Measurements from ENCODE around the gene DUSP10. TPM values are rescaled to one million over a fixed set of nuclear protein-coding genes. Genes with fewer than 3 reads are reported as not detected.

The DUSP10 gene
- polyA plus RNA-seq, 1 donor from 2014 or later, result 8.6 TPM

DNA sequence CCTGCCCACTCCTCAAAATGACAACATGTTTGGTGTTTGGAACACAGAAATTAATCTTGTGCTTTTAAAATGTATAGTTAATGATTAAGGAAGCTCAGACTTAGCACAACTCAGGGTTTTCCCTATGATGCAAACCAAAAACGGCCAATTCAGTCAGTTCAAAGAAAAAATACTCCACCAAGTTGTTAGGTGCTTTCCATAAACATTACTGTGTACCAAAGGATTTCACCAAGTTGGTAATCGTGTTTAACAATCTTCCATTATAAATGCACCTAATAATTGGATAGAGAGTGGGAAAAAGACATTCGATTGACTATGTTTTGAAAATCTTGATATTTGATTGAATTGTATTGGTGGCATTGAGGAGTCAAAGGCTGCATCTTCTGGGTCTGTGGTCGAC, 33.3 kb upstream of the DUSP10 start:
- Mint-ChIP-seq H3K4me3 (no peak overlapping the region), H3K36me3 (no peaks in the 10 kb centered on the region), H3K27me3 (no peaks in the 10 kb centered on the region), H3K4me1 (peaks cover 27 to 35% (median 33%) of the 10 kb centered on the region in 3 donors), H3K9me3 (no peaks in the 10 kb centered on the region), H3K27ac (no peak overlapping the region)

DNA sequence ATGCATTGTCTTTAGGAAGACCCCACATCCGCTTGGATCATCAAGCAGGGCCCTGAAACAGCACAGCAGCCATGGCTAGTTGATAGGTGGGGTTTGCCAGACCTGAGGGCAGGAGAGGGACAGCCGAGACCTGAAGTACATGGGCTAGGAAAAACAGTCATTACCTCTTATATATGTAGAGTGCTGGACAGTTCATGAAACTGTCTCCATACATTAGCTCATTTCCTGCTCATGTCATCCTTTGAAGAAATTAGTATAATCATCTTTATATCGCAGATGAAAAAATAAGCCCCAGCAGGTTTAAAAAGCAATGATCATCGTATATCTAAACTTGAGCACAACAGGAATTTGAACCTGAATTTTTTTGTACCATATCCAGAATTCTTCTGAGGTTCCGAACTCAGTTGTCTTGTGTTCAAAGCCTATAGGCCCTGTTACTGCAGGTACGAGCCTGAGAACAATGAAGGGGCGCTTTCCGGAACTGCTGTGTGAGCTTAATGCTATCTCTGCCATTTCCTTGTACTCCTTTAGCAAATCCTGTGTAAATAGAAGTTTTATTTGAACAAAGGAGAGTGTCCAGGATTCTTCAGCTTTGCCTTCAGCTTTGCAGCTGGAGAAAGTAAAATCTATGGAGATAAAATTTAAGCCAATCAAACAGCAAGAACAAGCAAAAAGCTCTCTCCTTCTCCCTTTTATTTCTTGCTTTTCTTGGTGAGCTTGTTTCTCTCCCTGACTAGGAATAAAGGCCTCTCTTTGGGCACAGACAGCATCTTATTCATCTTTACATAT, 32.4 kb upstream of the DUSP10 start:
- H3K27me3 Mint-ChIP-seq, result no peaks in the 10 kb centered on the region
- peaks cover 26 to 29% (median 27%) of the 10 kb centered on the region in 3 donors for H3K4me1 Mint-ChIP-seq
- no peaks in the 10 kb centered on the region for H3K36me3 Mint-ChIP-seq
- no peak overlapping the region for H3K27ac Mint-ChIP-seq
- H3K9me3 Mint-ChIP-seq, result no peaks in the 10 kb centered on the region
- peak overlapping the region in 1 of 4 donors; percentile 38 for H3K4me3 Mint-ChIP-seq

DNA sequence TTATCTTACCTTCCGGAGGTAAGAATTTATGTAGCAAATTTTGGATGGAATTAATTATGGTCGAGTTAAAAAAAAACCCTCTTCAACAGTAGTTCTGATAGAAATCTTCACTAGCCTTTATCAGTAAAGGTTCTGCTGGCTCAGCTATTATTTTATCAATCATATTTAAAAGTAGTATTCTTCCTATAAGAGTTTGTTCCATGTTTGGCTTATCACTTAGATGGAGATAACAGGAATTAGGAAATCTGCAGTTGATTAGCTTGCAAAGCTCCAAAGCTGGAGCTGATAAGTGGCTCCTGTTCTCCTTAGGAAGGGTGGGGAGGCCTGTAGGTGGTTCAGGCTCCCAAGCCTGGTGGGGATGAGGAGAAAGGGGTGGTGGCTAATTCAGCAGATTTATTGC, 31.5 kb upstream of the DUSP10 start:
- Mint-ChIP-seq H3K4me1 (peaks cover 18 to 20% (median 18%) of the 10 kb centered on the region in 3 donors), H3K27ac (no peak overlapping the region), H3K27me3 (no peaks in the 10 kb centered on the region), H3K36me3 (no peaks in the 10 kb centered on the region), H3K9me3 (no peaks in the 10 kb centered on the region), H3K4me3 (no peak overlapping the region)

DNA sequence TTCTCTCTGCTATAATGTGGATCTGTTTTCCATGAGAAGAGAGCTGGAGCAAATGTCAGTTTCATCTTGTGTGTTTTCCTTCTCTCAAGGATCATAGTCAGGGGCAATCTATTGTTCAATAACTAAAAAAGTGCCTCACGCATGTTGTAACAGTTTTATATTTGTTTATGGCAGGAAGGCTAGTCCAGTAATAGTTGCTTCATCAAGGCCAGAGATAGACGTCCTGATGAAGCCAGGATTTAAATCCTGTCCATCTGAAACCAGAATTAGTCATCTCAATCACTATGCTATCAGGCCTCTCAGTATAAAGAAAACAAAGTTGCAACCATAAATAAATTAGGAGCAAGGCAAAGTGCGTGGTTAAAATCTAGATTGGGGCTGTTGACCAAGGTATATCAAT, 30.2 kb upstream of the DUSP10 start:
- no peaks in the 10 kb centered on the region for H3K9me3 Mint-ChIP-seq
- peaks cover 5 to 11% (median 9%) of the 10 kb centered on the region in 3 donors for H3K4me1 Mint-ChIP-seq
- H3K4me3 Mint-ChIP-seq, result no peak overlapping the region
- no peaks in the 10 kb centered on the region for H3K27me3 Mint-ChIP-seq
- H3K27ac Mint-ChIP-seq, result no peak overlapping the region
- H3K36me3 Mint-ChIP-seq, result peaks cover under 1% of the 10 kb centered on the region

DNA sequence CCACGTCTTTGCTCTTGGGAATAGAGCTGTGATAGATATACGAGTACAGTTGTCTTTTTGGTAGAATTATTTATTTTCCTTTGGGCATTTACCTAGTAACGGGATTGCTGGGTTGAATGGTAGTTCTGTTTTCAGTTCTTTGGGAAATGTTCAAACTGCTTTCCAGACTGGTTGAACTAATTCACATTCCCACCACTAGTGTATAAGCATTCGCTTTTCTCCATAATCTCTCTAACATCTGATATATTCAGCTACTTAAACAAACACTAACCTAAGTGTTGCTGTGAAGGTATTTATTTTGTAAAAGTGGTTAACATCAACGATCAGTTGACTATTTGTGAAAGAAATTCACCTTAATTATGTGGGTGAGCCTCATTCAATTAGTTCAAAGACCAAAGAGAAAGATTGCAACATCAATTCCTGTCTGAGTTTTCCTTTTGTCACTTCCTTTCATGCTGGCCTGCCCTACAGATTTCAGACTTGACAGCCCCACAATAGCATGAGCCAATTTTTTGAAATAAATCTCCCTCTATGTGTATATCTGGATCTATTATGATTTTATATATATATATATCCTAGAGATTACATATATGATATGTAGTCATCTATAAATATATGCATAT, 26.7 kb upstream of the DUSP10 start:
- Mint-ChIP-seq H3K36me3 (peaks cover 2% of the 10 kb centered on the region), H3K9me3 (no peaks in the 10 kb centered on the region), H3K4me1 (no peaks in the 10 kb centered on the region), H3K27ac (no peak overlapping the region), H3K4me3 (no peak overlapping the region), H3K27me3 (no peaks in the 10 kb centered on the region)

DNA sequence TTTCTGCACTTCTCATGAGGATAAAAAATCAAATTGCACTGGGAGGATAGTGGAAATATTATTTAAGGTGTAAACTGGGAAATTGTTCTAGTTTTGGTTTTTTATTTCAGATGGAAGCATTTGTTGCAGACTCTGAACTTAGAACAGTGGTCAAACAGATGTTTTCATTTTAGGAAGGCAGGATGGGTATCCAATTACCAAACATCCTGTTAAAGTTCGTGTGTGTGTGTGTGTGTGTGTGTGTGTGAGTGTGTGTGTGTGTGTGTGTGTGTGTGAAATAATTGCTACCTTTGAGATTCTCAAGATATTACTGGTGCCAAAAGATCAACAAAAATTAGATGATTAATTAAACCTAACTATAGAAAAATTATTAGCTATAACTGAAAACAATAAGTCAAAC, 24.3 kb upstream of the DUSP10 start:
- Mint-ChIP-seq H3K9me3 (no peaks in the 10 kb centered on the region), H3K4me3 (no peak overlapping the region), H3K36me3 (peaks cover 2% of the 10 kb centered on the region), H3K27ac (no peak overlapping the region), H3K4me1 (peaks cover 4 to 7% (median 7%) of the 10 kb centered on the region in 3 donors), H3K27me3 (no peaks in the 10 kb centered on the region)

DNA sequence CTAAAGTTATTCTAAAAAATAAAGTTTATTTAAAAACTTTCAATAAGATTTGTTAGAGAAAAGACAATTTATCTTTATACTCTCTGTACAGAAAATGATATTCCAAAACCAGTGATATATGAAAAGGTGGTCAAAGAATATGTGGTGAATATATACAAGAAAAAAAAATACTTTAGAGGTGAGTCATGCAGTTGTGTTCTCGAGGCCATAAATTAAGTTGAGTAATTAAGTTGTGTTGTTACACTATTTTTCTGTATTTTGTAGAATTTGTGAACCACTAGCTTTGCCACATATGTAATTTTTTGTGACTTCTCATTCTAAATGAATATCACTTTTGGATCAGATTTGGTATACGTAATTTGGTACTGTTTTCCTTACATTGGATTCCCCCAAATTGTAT, 23.6 kb upstream of the DUSP10 start:
- H3K4me1 Mint-ChIP-seq, result peaks cover 6 to 9% (median 7%) of the 10 kb centered on the region in 3 donors

DNA sequence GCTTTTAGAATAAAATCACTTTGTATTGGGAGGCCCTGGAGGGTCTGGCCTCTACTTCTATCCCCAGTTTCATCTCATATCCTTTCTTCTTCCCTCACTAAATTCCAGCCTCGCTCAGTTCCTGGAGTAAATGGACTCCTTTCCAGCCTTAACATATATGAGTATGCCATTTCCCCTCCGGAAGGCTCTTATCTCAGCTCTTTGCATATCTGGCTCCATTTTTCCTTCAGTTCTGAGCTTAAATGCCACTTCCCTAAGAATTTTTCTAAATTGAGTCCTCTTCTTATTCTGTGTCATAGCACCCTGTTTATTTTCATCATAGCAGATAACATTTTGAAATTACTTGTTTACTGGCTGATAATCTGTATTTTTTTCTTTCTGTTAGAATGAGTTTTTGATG, 20.2 kb upstream of the DUSP10 start:
- Mint-ChIP-seq H3K9me3 (no peaks in the 10 kb centered on the region), H3K4me1 (peaks cover 7 to 10% (median 9%) of the 10 kb centered on the region in 3 donors), H3K4me3 (no peak overlapping the region), H3K36me3 (peaks cover 4% of the 10 kb centered on the region), H3K27me3 (no peaks in the 10 kb centered on the region), H3K27ac (no peak overlapping the region)

More for the DNA sequence above, 23.6 kb upstream of the DUSP10 start:
- peaks cover 4% of the 10 kb centered on the region for H3K36me3 Mint-ChIP-seq
- H3K4me3 Mint-ChIP-seq, result no peak overlapping the region
- no peaks in the 10 kb centered on the region for H3K9me3 Mint-ChIP-seq
- no peaks in the 10 kb centered on the region for H3K27me3 Mint-ChIP-seq
- H3K27ac Mint-ChIP-seq, result no peak overlapping the region

DNA sequence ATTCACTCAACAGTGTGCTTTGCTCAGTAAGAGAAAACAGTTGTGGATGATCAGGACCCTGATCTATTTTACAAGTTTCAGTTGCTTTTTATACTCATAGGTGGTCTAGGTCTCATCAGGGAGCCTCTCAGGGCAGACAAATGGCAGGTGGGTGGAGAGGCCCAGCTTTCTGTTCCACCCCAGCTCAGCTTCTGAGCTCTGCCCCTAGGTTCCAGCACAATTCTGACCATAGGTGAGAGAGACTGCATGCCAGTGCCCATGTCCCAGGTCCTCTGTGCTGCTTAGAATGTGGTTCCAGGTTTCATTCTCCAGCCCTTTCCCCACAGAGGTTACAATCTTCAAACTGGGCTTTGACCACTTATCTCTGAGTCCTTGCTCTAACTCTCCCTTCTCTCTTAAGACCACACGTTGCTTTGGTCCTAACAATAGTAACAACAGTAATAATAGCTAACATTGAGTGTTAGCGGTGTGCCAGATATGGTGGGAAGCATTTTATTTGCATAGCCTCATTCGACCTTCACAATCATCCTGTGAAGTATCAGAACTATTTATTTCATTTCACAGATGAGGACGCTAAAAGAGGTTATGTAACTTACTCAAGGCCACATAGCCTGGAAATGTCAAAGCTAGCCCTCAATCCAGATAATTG, 19.6 kb upstream of the DUSP10 start:
- Mint-ChIP-seq H3K27me3 (no peaks in the 10 kb centered on the region), H3K4me1 (peaks cover 7 to 10% (median 9%) of the 10 kb centered on the region in 3 donors), H3K27ac (no peak overlapping the region), H3K4me3 (no peak overlapping the region), H3K36me3 (peaks cover 2% of the 10 kb centered on the region), H3K9me3 (no peaks in the 10 kb centered on the region)

DNA sequence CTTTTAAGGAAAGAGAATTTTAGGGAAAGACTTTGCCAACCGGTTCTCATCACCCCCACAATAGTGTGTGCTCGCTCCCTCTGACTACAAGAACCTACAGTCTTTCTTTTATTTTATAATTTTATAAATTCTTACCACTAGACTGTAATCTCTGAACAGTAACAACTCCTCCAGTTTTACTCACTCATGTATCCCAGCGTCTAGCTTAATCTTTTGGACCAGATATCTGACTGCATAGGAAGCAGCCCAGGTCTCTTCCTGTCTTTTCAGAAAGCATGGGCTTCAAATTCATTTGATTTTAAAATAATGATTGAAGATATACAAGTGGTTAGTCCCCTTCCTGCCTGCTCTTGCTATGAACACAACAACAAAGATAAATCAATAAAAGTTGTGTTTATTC, 19.0 kb upstream of the DUSP10 start:
- Mint-ChIP-seq H3K36me3 (peaks cover 2% of the 10 kb centered on the region), H3K27me3 (no peaks in the 10 kb centered on the region), H3K9me3 (no peaks in the 10 kb centered on the region), H3K27ac (no peak overlapping the region), H3K4me3 (no peak overlapping the region), H3K4me1 (peaks cover 9 to 13% (median 10%) of the 10 kb centered on the region in 3 donors)

DNA sequence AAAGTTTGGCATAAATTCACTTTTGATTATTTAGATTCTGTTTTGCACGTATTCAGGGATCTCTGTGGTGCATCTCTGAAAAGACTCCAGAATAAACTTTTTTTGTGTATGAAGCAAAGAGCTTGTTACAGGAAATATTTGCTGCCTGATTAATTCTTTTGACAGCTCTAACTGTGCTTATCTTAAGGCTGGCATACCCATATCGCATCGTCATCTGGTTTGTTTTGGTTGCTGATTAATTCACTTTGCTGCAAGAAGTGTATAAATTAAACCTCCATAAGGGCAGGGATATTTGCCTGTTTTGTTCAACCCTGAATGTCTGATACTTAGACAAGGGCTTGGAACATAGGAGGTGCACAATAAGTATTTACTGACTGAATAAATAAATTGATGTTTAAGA, 17.5 kb upstream of the DUSP10 start:
- no peaks in the 10 kb centered on the region for H3K27me3 Mint-ChIP-seq
- no peak overlapping the region for H3K27ac Mint-ChIP-seq
- peaks cover 2% of the 10 kb centered on the region for H3K36me3 Mint-ChIP-seq
- H3K4me1 Mint-ChIP-seq, result peaks cover 15 to 19% (median 16%) of the 10 kb centered on the region in 3 donors
- H3K4me3 Mint-ChIP-seq, result no peak overlapping the region
- H3K9me3 Mint-ChIP-seq, result no peaks in the 10 kb centered on the region

DNA sequence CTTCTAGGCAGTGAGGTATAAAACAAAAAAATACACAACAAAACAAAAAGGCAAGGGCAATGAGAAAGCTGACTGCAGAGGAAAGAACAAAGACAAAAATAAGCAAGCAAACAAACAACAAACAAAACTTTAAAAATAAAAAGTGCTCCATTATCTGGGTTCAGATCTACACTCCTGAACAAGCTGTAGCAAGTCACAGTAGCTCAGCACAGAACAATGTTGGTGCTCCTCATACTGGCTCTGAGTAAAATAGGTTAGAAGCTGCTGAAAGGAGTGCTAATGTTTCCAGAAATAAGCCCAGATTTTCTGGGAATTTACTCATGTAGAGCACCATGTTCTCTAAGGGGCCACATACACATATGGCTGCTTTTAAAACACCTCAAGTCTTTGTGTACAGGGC, 16.6 kb upstream of the DUSP10 start:
- peaks cover 22 to 25% (median 24%) of the 10 kb centered on the region in 3 donors for H3K4me1 Mint-ChIP-seq
- no peak overlapping the region for H3K27ac Mint-ChIP-seq
- peaks cover 2% of the 10 kb centered on the region for H3K36me3 Mint-ChIP-seq
- H3K9me3 Mint-ChIP-seq, result peaks cover 0 to 1% (median 0%) of the 10 kb centered on the region in 3 donors
- no peaks in the 10 kb centered on the region for H3K27me3 Mint-ChIP-seq
- no peak overlapping the region for H3K4me3 Mint-ChIP-seq

DNA sequence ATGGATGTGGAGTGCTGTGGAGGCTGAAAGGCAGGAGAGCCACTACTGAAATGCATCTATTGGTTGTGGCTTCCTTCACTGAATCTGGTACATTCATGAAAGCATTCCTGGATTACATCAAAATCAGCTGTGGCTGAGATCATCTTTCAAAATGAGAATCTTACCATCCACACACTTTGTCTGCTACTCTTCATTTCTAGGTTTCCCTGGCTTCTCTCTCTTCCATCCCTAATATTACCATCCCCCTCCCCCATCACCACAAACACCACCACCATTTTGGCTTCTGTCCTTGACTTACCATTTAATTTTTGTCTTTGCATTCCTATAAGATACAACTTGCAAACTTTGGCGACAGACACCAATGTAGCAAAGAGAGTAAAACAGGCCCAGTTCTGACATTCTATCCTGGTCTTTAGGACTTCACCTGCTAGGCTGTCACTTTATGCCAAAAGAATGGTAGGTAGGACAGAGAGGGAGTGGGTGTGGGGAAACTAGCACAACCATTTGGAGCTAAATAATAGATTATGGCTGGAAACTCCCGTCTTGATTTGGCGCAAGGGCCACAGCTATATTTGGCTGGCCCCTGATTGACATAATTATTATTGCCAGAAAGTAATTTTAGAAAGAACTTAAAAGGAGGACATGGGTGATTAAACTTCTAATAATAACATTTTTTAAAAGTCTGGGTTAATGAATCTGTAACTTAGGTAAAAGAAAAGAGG, 15.1 kb upstream of the DUSP10 start:
- Mint-ChIP-seq H3K27me3 (no peaks in the 10 kb centered on the region), H3K27ac (peak overlapping the region in 1 of 3 donors; percentile 20), H3K9me3 (peaks cover 0 to 1% (median 0%) of the 10 kb centered on the region in 3 donors), H3K36me3 (peaks cover 2% of the 10 kb centered on the region), H3K4me3 (no peak overlapping the region), H3K4me1 (peaks cover 22 to 23% (median 23%) of the 10 kb centered on the region in 3 donors)

DNA sequence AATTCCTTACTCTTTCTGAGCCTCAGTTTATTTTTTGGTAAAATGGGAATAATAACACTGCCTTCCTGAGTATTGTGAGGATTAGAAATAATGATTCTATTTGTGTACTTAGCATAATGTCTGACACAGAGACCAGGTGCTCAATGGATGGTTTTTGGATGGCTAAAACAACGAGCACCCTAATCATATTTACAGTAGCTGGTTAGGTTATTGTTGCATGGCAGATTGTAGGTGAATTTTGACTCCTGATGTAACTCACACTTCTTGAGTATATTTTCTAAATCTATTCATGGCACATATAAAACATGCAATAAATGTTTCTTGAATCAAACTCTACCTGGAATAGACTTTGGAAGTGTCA, 11.9 kb upstream of the DUSP10 start:
- H3K27ac Mint-ChIP-seq, result peak overlapping the region in 2 of 3 donors; percentile 0 to 9
- H3K4me1 Mint-ChIP-seq, result peaks cover 16 to 18% (median 18%) of the 10 kb centered on the region in 3 donors
- no peaks in the 10 kb centered on the region for H3K27me3 Mint-ChIP-seq
- no peaks in the 10 kb centered on the region for H3K36me3 Mint-ChIP-seq
- H3K4me3 Mint-ChIP-seq, result peak overlapping the region; percentile 6 to 88 (median 60)
- H3K9me3 Mint-ChIP-seq, result peaks cover 0 to 1% (median 0%) of the 10 kb centered on the region in 3 donors

Data from IgD-negative memory B cell (primary cell).